ENCODE results near the gene BEND6.

Gene BEND6

GRCh38 chr6:57017841-57018240, 62.9 kb downstream of the BEND6 start:
- Histone ChIP-seq H2AFZ (ENCODE audit: low read depth) (no peak overlapping the region), H3K4me3 (IDR thresholded peaks at IDR 0.05; ENCODE audit: insufficient read depth, low read depth, low read length) (no peak overlapping the region), H3K9ac (no peak overlapping the region), H3K4me1 (ENCODE audit: low read depth, poor library complexity, severe bottlenecking) (peaks cover 9% of the 10 kb centered on the region), H3K4me2 (no peak overlapping the region), H4K20me1 (ENCODE audit: insufficient read depth) (no peaks in the 10 kb centered on the region), H3K27me3 (ENCODE audit: insufficient read depth, low read depth) (no peaks in the 10 kb centered on the region), H3K36me3 (ENCODE audit: insufficient read depth) (no peaks in the 10 kb centered on the region), H3K27ac (no peak overlapping the region), H3K79me2 (ENCODE audit: insufficient read depth, low read depth) (no peaks in the 10 kb centered on the region)
- no peak for TF ChIP-seq CTCF (conservative IDR thresholded peaks at IDR 0.05; ENCODE audit: low read depth, low read length)

- H3K4me2 ChIP-seq, result no peak overlapping the region
- H3K27me3 ChIP-seq (ENCODE audit: insufficient read depth, low read depth), result no peaks in the 10 kb centered on the region
- H3K27ac ChIP-seq, result no peak overlapping the region
- no peak overlapping the region for H3K9ac ChIP-seq
- no peaks in the 10 kb centered on the region for H3K36me3 ChIP-seq (ENCODE audit: insufficient read depth)
- no peak for TF ChIP-seq CTCF (conservative IDR thresholded peaks at IDR 0.05; ENCODE audit: low read depth, low read length)
- no peak overlapping the region for H3K4me3 ChIP-seq (IDR thresholded peaks at IDR 0.05; ENCODE audit: insufficient read depth, low read depth, low read length)
- H4K20me1 ChIP-seq (ENCODE audit: insufficient read depth), result no peaks in the 10 kb centered on the region
- no peak overlapping the region for H2AFZ ChIP-seq (ENCODE audit: low read depth)
- no peaks in the 10 kb centered on the region for H3K79me2 ChIP-seq (ENCODE audit: insufficient read depth, low read depth)
- H3K4me1 ChIP-seq (ENCODE audit: low read depth, poor library complexity, severe bottlenecking), result peaks cover 9% of the 10 kb centered on the region
These were observed 64.5 kb downstream of the BEND6 start for GRCh38 chr6:57019434-57019833.

GRCh38 chr6:57021086-57021720, 66.3 kb downstream of the BEND6 start:
- Histone ChIP-seq H3K9ac (no peak overlapping the region), H3K4me3 (IDR thresholded peaks at IDR 0.05; ENCODE audit: insufficient read depth, low read depth, low read length) (no peak overlapping the region), H4K20me1 (ENCODE audit: insufficient read depth) (no peaks in the 10 kb centered on the region), H2AFZ (ENCODE audit: low read depth) (no peak overlapping the region), H3K27me3 (ENCODE audit: insufficient read depth, low read depth) (no peaks in the 10 kb centered on the region), H3K36me3 (ENCODE audit: insufficient read depth) (no peaks in the 10 kb centered on the region), H3K79me2 (ENCODE audit: insufficient read depth, low read depth) (no peaks in the 10 kb centered on the region), H3K4me2 (no peak overlapping the region), H3K27ac (no peak overlapping the region), H3K4me1 (ENCODE audit: low read depth, poor library complexity, severe bottlenecking) (peaks cover 8% of the 10 kb centered on the region)
- peak; percentile 78 for TF ChIP-seq CTCF (conservative IDR thresholded peaks at IDR 0.05; ENCODE audit: low read depth, low read length)

GRCh38 chr6:57024321-57024720, 69.4 kb downstream of the BEND6 start:
- H3K9ac ChIP-seq, result no peak overlapping the region
- H3K4me1 ChIP-seq (ENCODE audit: low read depth, poor library complexity, severe bottlenecking), result peaks cover 4% of the 10 kb centered on the region
- H3K27ac ChIP-seq, result no peak overlapping the region
- H3K36me3 ChIP-seq (ENCODE audit: insufficient read depth), result no peaks in the 10 kb centered on the region
- H2AFZ ChIP-seq (ENCODE audit: low read depth), result no peak overlapping the region
- no peaks in the 10 kb centered on the region for H3K27me3 ChIP-seq (ENCODE audit: insufficient read depth, low read depth)
- no peak overlapping the region for H3K4me3 ChIP-seq (IDR thresholded peaks at IDR 0.05; ENCODE audit: insufficient read depth, low read depth, low read length)
- no peaks in the 10 kb centered on the region for H3K79me2 ChIP-seq (ENCODE audit: insufficient read depth, low read depth)
- TF ChIP-seq CTCF (conservative IDR thresholded peaks at IDR 0.05; ENCODE audit: low read depth, low read length), result no peak
- H3K4me2 ChIP-seq, result no peak overlapping the region
- H4K20me1 ChIP-seq (ENCODE audit: insufficient read depth), result no peaks in the 10 kb centered on the region
